Measurements from ENCODE around the gene C19orf85. TPM values are rescaled to one million over a fixed set of nuclear protein-coding genes. Genes with fewer than 3 reads are reported as not detected.
A peak's percentile ranks its signal among the peaks of the same experiment; 100 is the strongest.

Gene C19orf85
- total and polyA plus RNA-seq, 12 donors: not detected

DNA sequence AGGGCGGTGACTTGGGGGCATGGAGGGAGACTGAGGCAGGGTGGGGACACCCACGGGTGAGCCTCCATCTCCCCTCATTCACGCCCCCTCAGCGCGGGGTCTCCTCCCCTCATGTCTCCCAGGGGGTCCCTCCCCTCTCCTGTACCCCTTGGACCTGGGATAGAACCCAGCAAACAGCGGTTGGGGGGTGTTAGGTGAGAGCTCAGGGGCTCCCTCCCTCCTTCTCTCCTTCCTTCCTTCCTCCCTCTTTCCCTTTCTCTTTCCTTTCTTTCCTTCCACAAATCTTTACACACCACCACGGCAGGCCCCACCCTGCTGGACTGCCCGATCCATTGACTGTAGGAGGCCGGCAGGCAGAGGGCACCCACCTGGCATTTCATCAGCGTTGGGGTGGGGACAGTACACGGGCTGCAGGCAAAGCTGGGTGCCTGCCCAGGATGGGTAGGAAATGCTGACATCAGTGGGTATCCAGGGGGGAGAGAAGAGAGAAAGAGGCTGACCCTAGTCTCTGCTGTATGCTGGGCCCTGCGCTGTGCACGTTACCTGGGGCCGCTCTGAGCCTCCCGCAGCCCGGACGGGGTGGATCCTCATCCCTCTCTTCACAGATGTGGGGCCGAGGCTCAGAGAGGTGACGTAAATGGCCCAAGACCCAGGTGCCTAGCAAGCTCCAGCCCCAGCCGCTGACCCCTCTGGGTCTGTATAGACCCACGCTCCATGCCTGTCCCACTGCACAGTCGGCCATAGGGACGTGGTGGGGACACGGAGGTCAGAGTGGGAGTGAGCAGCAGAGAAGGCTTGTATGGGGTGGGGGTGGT lies 27.2 kb upstream of the C19orf85 start:
- H3K27me3 ChIP-seq: no peaks in the 10 kb centered on the region
- TF ChIP-seq, protein P1, sequence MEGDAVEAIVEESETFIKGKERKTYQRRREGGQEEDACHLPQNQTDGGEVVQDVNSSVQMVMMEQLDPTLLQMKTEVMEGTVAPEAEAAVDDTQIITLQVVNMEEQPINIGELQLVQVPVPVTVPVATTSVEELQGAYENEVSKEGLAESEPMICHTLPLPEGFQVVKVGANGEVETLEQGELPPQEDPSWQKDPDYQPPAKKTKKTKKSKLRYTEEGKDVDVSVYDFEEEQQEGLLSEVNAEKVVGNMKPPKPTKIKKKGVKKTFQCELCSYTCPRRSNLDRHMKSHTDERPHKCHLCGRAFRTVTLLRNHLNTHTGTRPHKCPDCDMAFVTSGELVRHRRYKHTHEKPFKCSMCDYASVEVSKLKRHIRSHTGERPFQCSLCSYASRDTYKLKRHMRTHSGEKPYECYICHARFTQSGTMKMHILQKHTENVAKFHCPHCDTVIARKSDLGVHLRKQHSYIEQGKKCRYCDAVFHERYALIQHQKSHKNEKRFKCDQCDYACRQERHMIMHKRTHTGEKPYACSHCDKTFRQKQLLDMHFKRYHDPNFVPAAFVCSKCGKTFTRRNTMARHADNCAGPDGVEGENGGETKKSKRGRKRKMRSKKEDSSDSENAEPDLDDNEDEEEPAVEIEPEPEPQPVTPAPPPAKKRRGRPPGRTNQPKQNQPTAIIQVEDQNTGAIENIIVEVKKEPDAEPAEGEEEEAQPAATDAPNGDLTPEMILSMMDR (IDR thresholded peaks at IDR 0.05): no peak
- TF ChIP-seq POLR2A (IDR thresholded peaks at IDR 0.05): no peak
- H3K9me3 ChIP-seq (replicated peaks in 1 of 3): no peaks in the 10 kb centered on the region
- peaks cover 12 to 14% of the 10 kb centered on the region in 2 donors for H3K4me1 ChIP-seq (replicated peaks in 1 of 2)
- no peaks in the 10 kb centered on the region for H3K36me3 ChIP-seq (replicated peaks in 1 of 2)
- 67 to 80% (median 73%) methylated on average over 14 to 24 of the region's 24 CpGs for WGBS, 4 donors
- no peak for DNase-seq
- intact Hi-C loops (cut with DNase I): no loop called here
- H3K27ac ChIP-seq: no peak overlapping the region
- no peak overlapping the region for H3K4me3 ChIP-seq

GRCh38 chr19:55490478-55491432 lies 26.2 kb upstream of the C19orf85 start:
- intact Hi-C loops (cut with DNase I): no loop called here
- H3K9me3 ChIP-seq (replicated peaks in 1 of 3): no peaks in the 10 kb centered on the region
- 81 to 86% (median 84%) methylated on average over 13 to 52 of the region's 52 CpGs for WGBS, 4 donors
- no peaks in the 10 kb centered on the region for H3K36me3 ChIP-seq (replicated peaks in 1 of 2)
- no peak overlapping the region for H3K27ac ChIP-seq
- H3K4me3 ChIP-seq: no peak overlapping the region
- DNase-seq: no peak
- peaks cover 22 to 24% of the 10 kb centered on the region in 2 donors for H3K4me1 ChIP-seq (replicated peaks in 1 of 2)
- TF ChIP-seq POLR2A (IDR thresholded peaks at IDR 0.05): no peak
- TF ChIP-seq, protein P1 (IDR thresholded peaks at IDR 0.05): no peak
- H3K27me3 ChIP-seq: no peaks in the 10 kb centered on the region

- intact Hi-C loops (cut with DNase I): no loop called here
- Histone ChIP-seq H3K4me1 (replicated peaks in 1 of 2) (peaks cover 30 to 32% of the 10 kb centered on the region in 2 donors), H3K27me3 (no peaks in the 10 kb centered on the region), H3K4me3 (no peak overlapping the region), H3K9me3 (replicated peaks in 1 of 3) (no peaks in the 10 kb centered on the region), H3K27ac (no peak overlapping the region), H3K36me3 (replicated peaks in 1 of 2) (no peaks in the 10 kb centered on the region)
- DNase-seq: peak in 1 of 7 donors; percentile 28
- TF ChIP-seq, protein P1 (IDR thresholded peaks at IDR 0.05): no peak
- TF ChIP-seq POLR2A (IDR thresholded peaks at IDR 0.05): no peak
- 49 to 83% (median 71%) methylated on average over 4 to 21 of the region's 21 CpGs for WGBS, 4 donors
Observed at GRCh38 chr19:55489711-55490477, 25.3 kb upstream of the C19orf85 start.

Data from adrenal gland (tissue), 12 donors.